Esophagus (tissue), 2 donors: ENCODE data around the gene ZNF785. TPM values are rescaled to one million over a fixed set of nuclear protein-coding genes. Genes with fewer than 3 reads are reported as not detected.
"Not testable (repeated sequence)": the region's sequence is repeated elsewhere in the genome, so short reads cannot be mapped to it uniquely, and the experiment has no call there.

Source experiments
- H3K27ac ChIP-seq, 2 donors: one replicate each; pipeline ENCODE4 v1.5.1; 2013; ENCODE audit warnings: low read depth in 2 of 2, mild to moderate bottlenecking in 2 of 2, inconsistent platforms in 1 of 2, low read length in 1 of 2, moderate library complexity in 1 of 2
- H3K27me3 ChIP-seq, 2 donors: one replicate each; pipeline ENCODE4 v1.6.1; 2013; ENCODE audit warnings: low read length in 2 of 2, control low read depth in 1 of 2, mild to moderate bottlenecking in 1 of 2; ENCODE audit not compliant: insufficient read depth in 2 of 2, control insufficient read depth in 1 of 2
- H3K36me3 ChIP-seq, 2 donors: one replicate each; pipeline ENCODE4 v1.6.1; 2013; ENCODE audit warnings: low read length in 1 of 2; ENCODE audit not compliant: control insufficient read depth in 2 of 2, insufficient read depth in 2 of 2
- H3K4me1 ChIP-seq, 2 donors: one replicate each; pipeline ENCODE4 v1.6.1; 2013; ENCODE audit warnings: low read length in 1 of 2; ENCODE audit not compliant: control insufficient read depth in 2 of 2, insufficient read depth in 2 of 2
- H3K4me3 ChIP-seq, 2 donors: one replicate each; pipeline ENCODE4 v1.5.1; 2013; ENCODE audit warnings: low read length in 2 of 2, mild to moderate bottlenecking in 2 of 2, low read depth in 1 of 2, moderate library complexity in 1 of 2
- H3K9me3 ChIP-seq, 2 donors: one replicate each; pipeline ENCODE4 v1.6.1; 2013; ENCODE audit warnings: mild to moderate bottlenecking in 2 of 2, low read depth in 1 of 2, low read length in 1 of 2, moderate library complexity in 1 of 2; ENCODE audit not compliant: control insufficient read depth in 2 of 2, insufficient read depth in 1 of 2
- WGBS, 2 donors: extraction: QIAGEN DNeasy Blood & Tissue Kit; methylation state at CpG; one replicate each; pipeline ENCODE4 v1.1.7; 2013; 5-methylcytosine and 5-hydroxymethylcytosine counted together
- polyA plus RNA-seq, 2 donors: library from polyadenylated mRNA; stranded (reverse); fragments of 200-250 nt; gene quantifications; one replicate each; pipeline ENCODE4 v1.2.3, GENCODE V29; 2013
- donor health status: healthy with polysubstance abuse.
- donor health status: Bipolar disorder and iron deficiency.

ZNF785 gene
- polyA plus RNA-seq, 2 donors = 3.2 to 5.9 TPM

GRCh38 chr16:30603945-30604315 lies 18.4 kb upstream of the ZNF785 start:
- peaks cover 15 to 17% of the 10 kb centered on the region in 2 donors for H3K36me3 ChIP-seq
- H3K9me3 ChIP-seq = peaks cover 0 to 2% of the 10 kb centered on the region in 2 donors
- no peaks in the 10 kb centered on the region for H3K4me1 ChIP-seq
- no peak overlapping the region for H3K27ac ChIP-seq
- H3K27me3 ChIP-seq = no peaks in the 10 kb centered on the region
- 77 to 91% methylated on average over 7 of the region's 7 CpGs for WGBS, 2 donors
- no peak overlapping the region for H3K4me3 ChIP-seq

- H3K9me3 ChIP-seq = peaks cover 0 to 2% of the 10 kb centered on the region in 2 donors
- peak overlapping the region in 1 of 2 donors; percentile 48 for H3K27ac ChIP-seq
- H3K27me3 ChIP-seq = no peaks in the 10 kb centered on the region
- H3K36me3 ChIP-seq = peaks cover 15 to 17% of the 10 kb centered on the region in 2 donors
- H3K4me3 ChIP-seq = no peak overlapping the region
- WGBS, 2 donors = 54 to 61% methylated on average over 4 of the region's 4 CpGs
- H3K4me1 ChIP-seq = no peaks in the 10 kb centered on the region
Measured at GRCh38 chr16:30602616-30603277, 17.2 kb upstream of the ZNF785 start.

- H3K27ac ChIP-seq = no peak overlapping the region
- peaks cover 0 to 2% of the 10 kb centered on the region in 2 donors for H3K9me3 ChIP-seq
- peaks cover 15 to 17% of the 10 kb centered on the region in 2 donors for H3K36me3 ChIP-seq
- H3K4me1 ChIP-seq = no peaks in the 10 kb centered on the region
- H3K4me3 ChIP-seq = no peak overlapping the region
- H3K27me3 ChIP-seq = no peaks in the 10 kb centered on the region
- WGBS, 2 donors = 73 to 86% methylated on average over 4 of the region's 4 CpGs
Measured at GRCh38 chr16:30601966-30602365, 16.5 kb upstream of the ZNF785 start.

GRCh38 chr16:30600929-30601328 lies 15.4 kb upstream of the ZNF785 start:
- WGBS, 2 donors = 88 to 96% methylated on average over 2 of the region's 2 CpGs
- no peaks in the 10 kb centered on the region for H3K27me3 ChIP-seq
- H3K9me3 ChIP-seq = peaks cover 0 to 2% of the 10 kb centered on the region in 2 donors
- no peaks in the 10 kb centered on the region for H3K4me1 ChIP-seq
- no peak overlapping the region for H3K27ac ChIP-seq
- H3K4me3 ChIP-seq = no peak overlapping the region
- H3K36me3 ChIP-seq = peaks cover 15 to 17% of the 10 kb centered on the region in 2 donors

GRCh38 chr16:30600215-30600614 lies 14.7 kb upstream of the ZNF785 start:
- H3K4me3 ChIP-seq = no peak overlapping the region
- H3K27me3 ChIP-seq = no peaks in the 10 kb centered on the region
- H3K9me3 ChIP-seq = peaks cover 0 to 2% of the 10 kb centered on the region in 2 donors
- WGBS, 2 donors = 85 to 88% methylated on average over 3 of the region's 3 CpGs
- no peaks in the 10 kb centered on the region for H3K4me1 ChIP-seq
- H3K36me3 ChIP-seq = peaks cover 15 to 17% of the 10 kb centered on the region in 2 donors
- no peak overlapping the region for H3K27ac ChIP-seq

- Histone ChIP-seq H3K27ac (no peak overlapping the region), H3K4me3 (no peak overlapping the region), H3K4me1 (no peaks in the 10 kb centered on the region), H3K9me3 (no peaks in the 10 kb centered on the region), H3K27me3 (no peaks in the 10 kb centered on the region), H3K36me3 (no peaks in the 10 kb centered on the region)
- 94 to 95% methylated on average over 4 of the region's 4 CpGs for WGBS, 2 donors
Measured at GRCh38 chr16:30592871-30593270, 7.4 kb upstream of the ZNF785 start.

- H3K27ac ChIP-seq, H3K36me3 ChIP-seq, H3K4me1 ChIP-seq, H3K4me3 ChIP-seq, H3K9me3 ChIP-seq, H3K27me3 ChIP-seq: not testable (repeated sequence)
- 95 to 97% methylated on average over 9 of the region's 9 CpGs for WGBS, 2 donors
Measured at GRCh38 chr16:30590869-30591268, 5.4 kb upstream of the ZNF785 start.

GRCh38 chr16:30589582-30589981 lies 4.1 kb upstream of the ZNF785 start:
- not testable (repeated sequence) for H3K4me1 ChIP-seq, H3K36me3 ChIP-seq, H3K4me3 ChIP-seq, H3K9me3 ChIP-seq, H3K27ac ChIP-seq, H3K27me3 ChIP-seq
- WGBS, 2 donors = 95 to 99% methylated on average over 2 of the region's 2 CpGs

GRCh38 chr16:30588651-30589050 lies 3.2 kb upstream of the ZNF785 start:
- H3K27ac ChIP-seq = no peak overlapping the region
- H3K27me3 ChIP-seq = no peaks in the 10 kb centered on the region
- peaks cover 0 to 4% of the 10 kb centered on the region in 2 donors for H3K4me1 ChIP-seq
- no peaks in the 10 kb centered on the region for H3K9me3 ChIP-seq
- H3K4me3 ChIP-seq = no peak overlapping the region
- no peaks in the 10 kb centered on the region for H3K36me3 ChIP-seq
- 92 to 97% methylated on average over 2 of the region's 2 CpGs for WGBS, 2 donors

- H3K9me3 ChIP-seq = no peaks in the 10 kb centered on the region
- 2 to 3% methylated on average over 21 to 23 of the region's 23 CpGs for WGBS, 2 donors
- H3K27me3 ChIP-seq = no peaks in the 10 kb centered on the region
- peaks cover 6 to 15% of the 10 kb centered on the region in 2 donors for H3K36me3 ChIP-seq
- H3K4me1 ChIP-seq = peaks cover 0 to 4% of the 10 kb centered on the region in 2 donors
- H3K4me3 ChIP-seq = peak overlapping the region; percentile 72 to 80
- peak overlapping the region; percentile 90 for H3K27ac ChIP-seq
Measured at GRCh38 chr16:30585022-30585399, 486 bp downstream of the ZNF785 start.
